Globus pallidus (tissue), 1 donor: ENCODE results near the gene PCBP3.
"Not testable (repeated sequence)": the region's sequence is repeated elsewhere in the genome, so short reads cannot be mapped to it uniquely, and the experiment has no call there.

Experiments used
- DNase-seq: peaks from one replicate; pipeline ENCODE4 v3.0.0-alpha.2; 2015; ENCODE audit warnings: low spot score

PCBP3 gene

GRCh38 chr21:45809421-45809820 is 165.9 kb downstream of the PCBP3 start:
- no peak for DNase-seq

DNA sequence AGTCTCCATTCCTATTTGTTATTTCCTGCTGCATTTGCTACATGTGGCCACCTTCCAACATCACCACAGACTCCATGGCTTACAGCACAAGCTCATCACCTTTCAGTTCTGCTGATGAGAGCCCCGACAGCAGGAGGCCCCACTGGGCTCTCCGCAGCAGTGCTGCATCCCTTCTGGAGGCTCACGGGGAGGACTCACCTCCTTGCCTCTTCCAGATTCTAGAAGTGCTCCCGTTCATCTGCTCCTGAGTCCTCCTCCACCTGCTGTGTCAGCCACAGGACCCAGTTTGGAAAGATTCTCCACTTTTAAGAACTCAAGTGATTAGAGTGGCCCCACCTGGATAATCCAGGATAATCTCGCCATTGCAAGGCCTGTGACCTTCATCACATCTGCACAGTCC is 167.6 kb downstream of the PCBP3 start:
- DNase-seq, result no peak

DNA sequence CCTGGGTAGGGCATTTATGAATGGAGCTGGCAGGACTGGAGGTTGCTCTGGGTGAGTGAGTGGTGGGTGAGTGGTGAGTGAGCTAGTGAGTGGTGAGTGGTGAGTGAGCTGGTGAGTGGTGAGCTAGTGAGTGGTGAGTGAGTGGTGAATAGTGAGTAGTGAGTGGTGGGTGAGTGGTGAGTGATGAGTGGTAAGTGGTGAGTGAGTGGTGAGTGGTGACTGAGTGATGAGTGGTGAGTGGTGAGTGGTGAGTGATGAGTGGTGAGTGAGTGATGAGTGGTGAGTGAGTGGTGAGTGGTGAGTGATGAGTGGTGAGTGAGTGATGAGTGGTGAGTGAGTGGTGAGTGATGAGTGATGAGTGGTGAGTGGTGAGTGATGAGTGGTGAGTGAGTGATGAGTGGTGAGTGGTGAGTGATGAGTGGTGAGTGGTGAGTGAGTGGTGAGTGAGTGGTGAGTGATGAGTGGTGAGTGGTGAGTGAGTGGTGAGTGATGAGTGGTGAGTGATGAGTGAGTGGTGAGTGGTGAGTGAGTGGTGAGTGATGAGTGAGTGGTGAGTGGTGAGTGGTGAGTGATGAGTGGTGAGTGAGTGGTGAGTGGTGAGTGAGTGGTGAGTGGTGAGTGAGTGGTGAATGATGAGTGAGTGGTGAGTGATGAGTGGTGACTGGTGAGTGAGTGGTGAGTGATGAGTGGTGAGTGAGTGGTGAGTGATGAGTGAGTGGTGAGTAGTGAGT is 170.8 kb downstream of the PCBP3 start:
- DNase-seq, result not testable (repeated sequence)

GRCh38 chr21:45815781-45816180 is 172.3 kb downstream of the PCBP3 start:
- DNase-seq, result not testable (repeated sequence)

GRCh38 chr21:45816794-45817193 is 173.3 kb downstream of the PCBP3 start:
- no peak for DNase-seq

DNA sequence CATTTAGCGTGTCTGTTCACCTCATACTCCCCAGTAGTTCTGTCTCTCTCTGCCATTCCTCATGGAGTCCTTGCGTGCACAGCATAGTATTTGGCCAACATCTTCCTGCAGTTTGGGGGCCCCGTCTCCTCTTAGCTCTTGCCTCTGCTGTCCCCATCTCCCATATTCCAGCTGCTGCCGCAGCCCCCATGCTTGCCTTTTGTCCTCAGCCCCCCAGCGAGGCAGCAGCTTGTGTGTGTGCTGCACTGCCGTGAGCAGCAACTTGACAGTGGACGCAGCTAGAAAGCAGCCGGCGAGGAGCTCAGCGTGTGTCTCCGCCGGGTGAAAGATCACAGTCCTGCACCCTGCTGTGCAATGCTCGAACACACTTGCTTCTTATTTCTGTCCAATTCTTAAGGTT is 173.8 kb downstream of the PCBP3 start:
- DNase-seq, result no peak

DNA sequence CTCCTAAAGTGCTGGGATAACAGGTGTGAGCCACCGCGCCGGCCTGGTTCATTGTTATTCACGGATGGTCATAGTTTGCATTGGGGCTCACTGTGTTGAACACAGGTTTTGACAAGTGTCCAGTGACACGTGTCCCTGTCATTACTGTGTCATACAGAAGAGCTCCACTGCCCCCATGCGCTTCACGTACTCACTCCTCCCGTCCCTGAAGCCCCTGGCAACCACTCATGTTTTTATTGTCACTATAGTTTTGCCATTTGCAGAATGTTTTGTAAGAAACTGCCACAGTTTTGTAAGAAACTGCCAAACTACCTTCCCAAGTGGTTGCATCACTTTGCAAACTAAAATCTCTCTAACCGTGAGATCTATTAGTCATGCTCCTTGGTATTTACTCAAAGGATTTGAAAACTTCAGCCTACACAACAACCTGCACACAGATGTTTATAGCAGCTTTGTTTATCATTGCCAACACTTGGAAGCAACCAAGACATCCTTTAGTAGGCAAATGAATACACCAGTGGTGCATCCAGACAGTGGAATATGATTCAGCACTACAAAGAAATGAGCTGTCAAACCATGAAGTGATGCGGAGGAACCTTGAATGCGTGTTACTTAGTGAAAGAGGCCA is 174.9 kb downstream of the PCBP3 start:
- DNase-seq, result no peak

GRCh38 chr21:45818904-45819285 is 175.4 kb downstream of the PCBP3 start:
- no peak for DNase-seq

- no peak for DNase-seq
Measured at GRCh38 chr21:45819478-45820170, 176.1 kb downstream of the PCBP3 start.

GRCh38 chr21:45820171-45821091 is 176.9 kb downstream of the PCBP3 start:
- peak; percentile 78 for DNase-seq

- DNase-seq, result no peak
Measured at GRCh38 chr21:45821315-45821962, 177.9 kb downstream of the PCBP3 start.

DNA sequence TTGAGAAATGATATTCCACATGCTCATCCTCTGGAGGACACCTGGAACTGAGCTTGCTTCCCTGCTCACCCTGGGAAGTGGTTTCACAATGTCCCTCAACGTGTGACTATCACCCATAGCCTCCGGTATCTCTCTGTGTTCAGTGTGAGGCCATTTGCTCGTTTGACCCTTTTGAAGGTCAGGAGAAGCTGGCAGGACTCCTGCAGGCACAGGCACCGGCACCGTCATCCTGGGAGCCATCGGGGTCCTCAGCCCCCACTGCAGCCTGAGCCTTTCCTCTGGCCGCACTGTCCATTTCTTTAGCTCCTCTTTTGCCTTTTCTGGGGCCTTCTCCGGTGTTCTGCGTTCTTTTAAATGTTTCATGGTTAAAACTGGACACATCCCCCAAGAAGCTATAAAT is 178.5 kb downstream of the PCBP3 start:
- no peak for DNase-seq

- no peak for DNase-seq
Measured at GRCh38 chr21:45822429-45823099, 179.0 kb downstream of the PCBP3 start.

DNA sequence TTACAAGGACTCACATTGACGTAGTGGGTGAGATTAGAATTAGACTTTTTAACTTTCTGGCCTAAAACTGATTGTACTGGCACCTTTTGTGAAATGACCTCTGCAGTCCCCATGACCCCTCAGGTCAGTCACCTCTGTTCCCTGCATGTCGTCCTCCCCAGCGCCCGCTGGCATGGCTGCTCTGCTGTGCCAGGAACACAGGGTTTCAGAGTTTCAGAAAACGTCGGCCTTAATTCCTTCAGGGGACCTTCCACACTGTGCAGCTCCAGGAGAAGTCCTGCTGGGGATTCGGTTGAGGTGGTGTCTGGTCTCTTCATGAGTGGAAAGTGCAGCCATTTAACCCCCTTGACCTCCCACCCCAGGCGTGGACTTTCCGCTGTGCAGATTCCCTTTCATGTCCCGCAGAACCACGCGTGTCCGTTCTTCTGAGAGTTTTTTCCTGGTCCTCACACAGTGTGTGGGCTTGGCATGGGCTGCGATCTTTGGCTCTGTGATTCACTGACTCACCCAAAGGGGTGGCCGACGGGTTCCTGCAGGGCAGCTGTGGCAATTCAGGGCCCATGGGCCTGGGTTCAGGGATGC is 179.7 kb downstream of the PCBP3 start:
- no peak for DNase-seq

DNA sequence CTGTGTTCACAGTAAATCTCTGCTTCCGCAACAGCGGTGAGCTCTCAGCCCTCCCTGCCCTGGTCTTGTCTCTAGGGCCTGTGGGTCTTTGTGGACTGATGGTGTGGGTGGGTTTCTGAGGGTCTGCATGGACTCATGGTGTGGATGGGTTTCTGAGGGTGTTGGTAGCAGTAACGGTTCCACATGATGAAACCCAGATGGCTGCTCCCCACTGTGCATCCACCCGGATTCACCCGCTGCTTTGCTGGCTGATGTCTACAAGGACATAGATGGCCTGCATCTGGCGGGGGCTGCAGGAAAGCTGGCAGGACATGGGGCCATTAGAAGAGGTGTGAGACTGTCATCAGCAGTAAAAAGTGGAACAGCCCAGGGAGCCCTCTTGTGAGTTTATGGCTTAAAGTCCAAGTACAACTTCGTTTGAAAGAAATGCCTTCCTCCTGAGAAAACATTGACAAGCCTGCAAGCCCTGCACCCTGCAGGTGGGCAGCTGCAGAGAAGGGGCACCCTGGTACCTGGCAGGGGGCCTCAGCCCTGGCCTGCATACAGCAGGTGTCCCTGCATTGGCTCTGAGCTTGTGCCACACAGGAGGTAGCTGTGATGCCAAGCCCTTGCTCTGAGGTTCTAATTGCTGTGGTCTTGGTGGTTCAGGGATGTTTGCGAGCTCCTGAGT is 181.2 kb downstream of the PCBP3 start:
- no peak for DNase-seq

GRCh38 chr21:45825219-45825618 is 181.7 kb downstream of the PCBP3 start:
- no peak for DNase-seq

DNA sequence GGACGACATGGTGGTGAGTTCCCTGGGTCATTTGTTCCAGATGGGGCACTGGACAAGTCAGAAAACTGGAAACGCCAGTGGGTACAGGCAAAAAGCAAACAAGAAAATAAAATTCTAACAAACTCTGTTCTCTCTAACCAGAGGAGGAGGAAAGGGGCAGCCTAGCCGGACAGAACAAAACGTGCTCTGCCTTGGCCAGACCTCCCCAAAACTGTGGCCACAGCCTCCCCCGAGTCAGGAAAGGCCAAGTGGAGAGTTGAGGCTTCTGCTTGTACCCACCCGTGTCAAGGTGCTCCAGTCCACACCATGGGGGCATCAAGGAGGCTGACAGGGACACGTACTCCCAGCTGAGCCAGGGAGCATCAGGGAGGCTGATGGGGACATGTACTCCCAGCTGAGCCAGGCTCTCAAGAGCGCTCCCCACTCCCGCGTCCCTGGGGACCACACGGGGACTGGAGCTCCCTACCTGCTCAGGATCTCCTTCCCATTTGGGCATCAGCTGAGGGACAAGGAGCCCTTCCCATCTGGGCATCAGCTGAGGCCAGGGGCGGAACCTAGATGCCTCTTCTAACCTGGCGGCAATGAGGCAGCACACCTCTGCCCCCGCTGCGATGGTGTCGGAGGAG is 183.3 kb downstream of the PCBP3 start:
- DNase-seq, result no peak

- no peak for DNase-seq
Measured at GRCh38 chr21:45827302-45827692, 183.8 kb downstream of the PCBP3 start.

GRCh38 chr21:45827881-45828579 is 184.5 kb downstream of the PCBP3 start:
- DNase-seq, result no peak
